Stimulated activated CD4-positive, alpha-beta T cell treated with anti-CD3 and anti-CD28 coated beads, Interleukin-12 subunit alpha, Interleukin-12 subunit beta, amount 100 ng/mL, for 48 hours (primary cell): ENCODE data around the gene CADM4.
"Not testable (repeated sequence)": the region's sequence is repeated elsewhere in the genome, so short reads cannot be mapped to it uniquely, and the experiment has no call there.

Experiments
- DNase-seq, 3 donors: peaks; one replicate each; pipeline ENCODE4 v3.0.0-alpha.2; 2020; ENCODE audit warnings: low read depth in 2 of 3, low spot score in 1 of 3

The CADM4 gene

DNA sequence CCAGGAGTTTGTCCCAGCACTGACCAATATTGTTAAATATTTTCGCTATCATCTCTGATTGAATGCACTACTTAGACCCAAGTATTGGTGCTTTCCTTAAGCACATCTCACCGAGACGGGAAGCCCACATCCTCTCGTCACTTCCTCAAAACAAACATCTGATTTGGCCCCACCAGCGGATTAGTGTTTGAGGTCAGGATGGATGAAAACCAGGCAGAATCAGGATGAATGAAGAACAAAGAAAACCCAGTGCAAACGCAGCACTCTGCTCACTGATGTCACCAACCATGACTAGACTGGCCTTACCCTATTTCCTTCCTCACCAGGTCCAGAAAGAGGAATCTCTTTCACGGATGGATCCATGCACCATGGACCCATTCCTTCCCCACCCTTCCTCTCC lies 24.4 kb upstream of the CADM4 start:
- DNase-seq, result no peak

GRCh38 chr19:43662487-43662886 lies 22.8 kb upstream of the CADM4 start:
- no peak for DNase-seq

DNA sequence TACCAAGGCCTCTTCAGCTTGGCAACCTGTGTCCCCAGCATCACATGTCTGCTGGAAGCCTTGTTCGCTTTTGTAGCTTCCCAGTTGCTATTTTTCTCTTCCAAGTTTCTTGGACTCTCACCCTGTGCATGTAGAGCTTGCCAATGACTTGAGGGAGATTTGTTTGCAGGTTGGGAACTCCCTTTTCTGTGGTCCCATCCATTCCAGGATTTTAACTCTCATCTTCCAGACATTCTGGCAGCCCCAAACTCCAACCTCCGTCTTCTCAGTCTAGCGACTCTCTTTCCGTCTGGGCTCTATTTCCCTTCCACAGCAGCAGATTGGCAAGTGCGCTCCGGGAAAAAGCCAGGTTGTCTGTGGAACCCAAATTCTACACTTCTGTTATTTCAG lies 21.3 kb upstream of the CADM4 start:
- no peak for DNase-seq

- DNase-seq, result no peak
Observed at GRCh38 chr19:43660301-43660970, 20.8 kb upstream of the CADM4 start.

GRCh38 chr19:43658494-43658893 lies 18.8 kb upstream of the CADM4 start:
- DNase-seq, result no peak

DNA sequence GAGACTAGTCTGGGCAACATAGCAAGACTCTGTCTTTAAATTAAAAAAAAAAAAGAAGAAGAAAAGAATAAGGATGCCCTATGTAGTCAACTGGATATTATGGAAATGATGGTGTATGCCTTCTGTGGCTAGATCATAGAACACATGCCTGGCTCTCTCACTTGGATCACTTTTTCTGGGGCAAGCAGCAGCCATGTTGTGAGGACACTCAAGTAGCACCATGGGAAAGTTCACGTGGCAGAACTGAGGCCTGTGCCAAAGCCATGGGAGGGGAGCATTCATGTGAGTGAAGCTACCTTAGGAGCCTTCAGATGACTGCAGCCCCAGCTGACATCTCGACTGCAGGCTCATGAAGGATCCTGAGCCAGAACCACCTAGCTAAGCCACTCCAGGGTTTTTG lies 18.4 kb upstream of the CADM4 start:
- DNase-seq, result no peak

DNA sequence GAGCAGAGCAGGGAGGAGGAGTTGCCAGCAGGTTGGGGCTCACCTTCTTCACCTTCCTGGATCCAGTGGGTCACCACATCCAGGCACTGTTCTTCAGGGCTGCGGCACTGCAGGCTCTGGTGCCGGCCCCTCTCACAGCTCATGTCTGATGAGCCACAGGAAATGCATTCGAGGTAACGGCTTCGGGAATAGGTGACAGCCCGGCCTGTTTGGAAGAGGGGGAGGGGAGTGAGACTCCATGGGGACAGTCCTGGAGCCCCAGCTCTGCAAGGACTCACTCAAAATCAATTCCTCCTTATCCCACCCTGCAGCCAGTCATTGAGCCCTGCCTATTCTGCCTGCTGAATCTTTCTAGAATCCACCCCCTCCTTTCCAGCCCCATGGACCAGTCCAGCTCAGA lies 16.8 kb upstream of the CADM4 start:
- no peak for DNase-seq

DNA sequence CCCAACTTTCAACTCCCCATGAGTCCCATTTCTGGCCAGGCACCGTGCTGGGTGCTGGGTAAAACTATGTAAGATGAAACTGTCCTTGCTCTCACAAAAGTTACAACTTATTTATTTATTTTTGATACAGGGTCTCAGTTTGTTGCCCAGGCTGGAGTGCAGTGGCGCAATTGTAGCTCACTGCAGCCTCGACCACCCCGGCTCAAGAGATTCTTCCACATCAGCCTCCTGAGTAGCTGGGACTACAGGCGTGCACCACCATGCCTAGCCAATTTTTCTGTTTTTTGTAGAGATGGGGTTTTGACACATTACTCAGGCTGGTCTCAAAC lies 12.9 kb upstream of the CADM4 start:
- no peak for DNase-seq

DNA sequence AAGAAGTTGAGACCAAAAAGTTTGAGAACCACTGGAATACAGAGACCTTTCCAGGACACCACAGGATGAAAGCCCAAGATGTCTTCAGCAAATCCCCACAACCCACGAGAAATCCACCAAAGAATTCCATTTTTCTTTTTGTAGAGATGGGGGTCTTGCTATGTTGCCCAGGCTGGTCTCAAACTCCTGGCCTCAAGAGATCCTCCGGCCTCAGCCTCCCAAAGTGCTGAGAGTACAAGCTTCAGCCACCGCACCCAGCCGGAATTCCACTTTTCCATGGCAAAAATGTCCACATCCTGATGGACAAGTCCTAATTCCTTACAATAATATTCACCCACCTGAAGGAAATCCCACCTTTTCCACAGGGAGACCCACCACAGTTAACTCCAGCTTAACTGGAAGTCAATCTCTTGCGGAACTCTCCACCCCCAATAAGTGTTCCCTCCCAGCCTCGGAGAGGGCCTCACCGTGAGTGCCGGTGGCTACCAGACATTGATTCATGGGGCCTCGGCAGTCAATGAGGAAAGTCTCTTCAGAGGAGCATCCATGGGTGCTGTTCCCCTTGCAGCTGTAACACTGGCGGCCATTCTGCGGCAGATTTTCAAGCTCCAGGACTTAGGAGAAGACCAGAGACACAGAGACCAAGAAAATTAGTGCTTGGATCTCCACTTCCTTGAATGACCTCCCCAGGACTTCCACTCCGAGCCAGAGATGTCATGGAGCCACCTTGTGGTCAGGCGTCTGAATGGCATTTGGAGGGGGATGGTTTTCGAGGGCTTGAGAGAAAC lies 12.3 kb upstream of the CADM4 start:
- peak in 2 of 3 donors; percentile 28 to 32 for DNase-seq

GRCh38 chr19:43650276-43650675 lies 10.6 kb upstream of the CADM4 start:
- DNase-seq, result not testable (repeated sequence)

DNA sequence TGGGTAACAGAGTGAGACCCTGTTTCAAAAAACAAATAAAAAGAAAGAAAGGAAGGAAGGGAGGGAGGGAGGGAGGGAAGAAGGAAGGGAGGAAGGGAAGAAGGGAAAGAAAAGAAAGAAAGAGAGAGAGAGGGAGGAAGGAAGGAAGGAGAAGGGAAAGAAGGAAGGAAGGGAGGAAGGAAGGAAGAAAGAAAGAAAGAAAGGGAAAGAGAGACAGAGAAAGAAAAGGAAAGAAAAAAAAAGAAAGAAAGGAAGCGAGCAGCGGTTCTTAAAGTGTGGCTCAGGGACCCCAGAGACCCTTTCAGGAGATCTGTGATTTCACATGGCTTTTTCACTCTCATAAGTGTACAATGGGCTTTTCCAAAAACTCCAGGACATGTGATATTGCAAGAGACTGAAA lies 9.9 kb upstream of the CADM4 start:
- DNase-seq, result no peak

DNA sequence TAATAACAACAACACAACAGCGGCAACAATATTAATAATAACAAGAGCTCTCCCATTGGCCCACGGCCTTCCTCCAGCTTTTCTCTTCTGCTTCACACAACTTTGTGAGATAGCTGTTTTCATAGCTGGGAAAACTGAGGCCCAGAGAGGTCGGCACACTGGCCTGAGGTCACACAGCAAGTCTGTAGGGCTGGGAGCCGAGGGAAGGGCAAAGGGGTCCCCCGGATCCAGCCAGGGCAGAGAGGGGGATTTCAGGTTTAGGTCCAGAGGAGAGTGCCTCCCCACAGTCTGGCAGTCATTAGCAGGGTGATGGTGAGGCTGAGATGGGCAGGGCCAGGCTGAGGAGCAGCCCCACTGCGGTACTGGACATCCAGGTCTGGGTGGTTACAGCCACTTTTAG lies 9.0 kb upstream of the CADM4 start:
- DNase-seq, result no peak

- DNase-seq, result no peak
Observed at GRCh38 chr19:43644181-43644580, 4.5 kb upstream of the CADM4 start.

DNA sequence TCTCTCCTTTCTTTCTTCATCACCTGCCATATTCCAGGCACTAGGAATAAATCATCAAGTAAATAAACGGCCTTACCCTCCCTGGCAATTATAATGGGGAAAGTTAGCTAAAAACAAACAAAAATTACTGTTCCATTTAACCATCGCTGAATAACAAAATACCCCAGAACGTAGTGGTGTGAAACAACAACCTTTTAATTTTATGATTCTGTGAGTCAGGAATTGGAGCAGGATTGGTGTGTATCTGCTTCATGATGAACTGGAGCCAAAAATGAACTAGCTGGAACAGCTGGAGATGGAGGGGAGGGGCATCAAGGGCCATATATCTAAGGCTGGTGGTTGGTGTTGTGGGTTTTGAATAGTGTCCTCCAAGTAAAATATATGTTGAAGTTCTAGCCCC lies 3.7 kb upstream of the CADM4 start:
- DNase-seq, result no peak

DNA sequence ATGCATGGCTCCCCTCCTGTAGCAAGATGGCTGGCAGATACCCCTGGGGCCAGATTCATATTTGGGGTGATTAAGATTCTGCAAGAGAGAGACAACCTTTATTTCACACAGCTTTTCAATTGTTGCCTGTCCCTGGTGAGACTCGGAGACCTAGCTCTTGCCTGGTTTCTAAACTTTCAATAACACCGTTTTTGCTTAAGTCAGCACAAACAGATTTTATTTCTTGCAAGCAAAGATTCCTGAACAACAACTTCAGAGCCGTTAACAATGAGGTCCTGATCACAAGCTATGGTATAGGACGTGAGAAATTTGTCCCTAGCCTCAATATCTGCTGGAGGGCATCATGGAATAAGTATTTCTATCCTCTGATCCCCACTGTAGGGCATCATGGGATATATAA lies 2.9 kb upstream of the CADM4 start:
- no peak for DNase-seq

- DNase-seq, result no peak
Observed at GRCh38 chr19:43641333-43641732, 1.7 kb upstream of the CADM4 start.

DNA sequence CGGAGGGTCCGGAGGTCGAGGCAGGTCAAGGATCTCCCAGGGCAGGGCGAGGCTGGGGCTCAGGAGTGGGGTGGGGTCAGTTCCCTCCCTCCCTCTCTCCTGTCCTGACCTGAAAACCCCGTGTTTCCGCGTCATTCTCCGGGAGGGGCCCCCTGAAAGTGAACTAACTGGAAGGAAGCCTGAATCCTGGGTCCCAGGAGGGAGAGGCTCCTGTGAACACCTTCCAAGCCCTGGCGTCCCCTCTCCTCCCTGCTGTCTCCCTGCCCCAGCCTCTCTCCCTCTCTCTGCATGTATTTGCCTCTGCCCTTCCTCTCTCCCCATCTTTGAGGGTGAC lies 741 bp upstream of the CADM4 start:
- no peak for DNase-seq

DNA sequence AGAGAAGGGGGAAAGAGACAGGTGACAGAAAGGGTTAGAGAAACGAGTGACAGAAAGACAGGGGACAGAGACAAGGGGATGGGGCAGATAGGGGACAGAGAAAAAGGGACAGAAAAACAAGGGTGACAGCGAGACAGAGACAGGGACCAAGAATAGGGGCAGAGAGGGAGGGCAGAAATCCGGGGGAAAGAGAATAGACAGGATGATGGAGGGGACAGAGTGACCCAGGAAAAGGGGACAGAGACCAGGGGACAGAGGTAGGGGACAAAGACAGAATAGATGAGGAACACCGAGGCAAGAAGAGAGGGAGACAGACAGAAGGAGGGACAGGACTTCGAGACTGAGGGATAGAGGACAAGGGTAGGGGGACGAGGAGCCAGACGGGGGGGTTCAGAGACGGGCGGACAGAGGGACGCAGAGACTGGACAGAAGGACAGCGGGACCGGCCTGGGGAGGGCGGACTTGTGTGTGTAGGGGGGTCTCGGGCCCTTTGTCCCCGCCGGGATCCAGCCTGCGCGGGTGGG lies 593 bp downstream of the CADM4 start:
- no peak for DNase-seq

DNA sequence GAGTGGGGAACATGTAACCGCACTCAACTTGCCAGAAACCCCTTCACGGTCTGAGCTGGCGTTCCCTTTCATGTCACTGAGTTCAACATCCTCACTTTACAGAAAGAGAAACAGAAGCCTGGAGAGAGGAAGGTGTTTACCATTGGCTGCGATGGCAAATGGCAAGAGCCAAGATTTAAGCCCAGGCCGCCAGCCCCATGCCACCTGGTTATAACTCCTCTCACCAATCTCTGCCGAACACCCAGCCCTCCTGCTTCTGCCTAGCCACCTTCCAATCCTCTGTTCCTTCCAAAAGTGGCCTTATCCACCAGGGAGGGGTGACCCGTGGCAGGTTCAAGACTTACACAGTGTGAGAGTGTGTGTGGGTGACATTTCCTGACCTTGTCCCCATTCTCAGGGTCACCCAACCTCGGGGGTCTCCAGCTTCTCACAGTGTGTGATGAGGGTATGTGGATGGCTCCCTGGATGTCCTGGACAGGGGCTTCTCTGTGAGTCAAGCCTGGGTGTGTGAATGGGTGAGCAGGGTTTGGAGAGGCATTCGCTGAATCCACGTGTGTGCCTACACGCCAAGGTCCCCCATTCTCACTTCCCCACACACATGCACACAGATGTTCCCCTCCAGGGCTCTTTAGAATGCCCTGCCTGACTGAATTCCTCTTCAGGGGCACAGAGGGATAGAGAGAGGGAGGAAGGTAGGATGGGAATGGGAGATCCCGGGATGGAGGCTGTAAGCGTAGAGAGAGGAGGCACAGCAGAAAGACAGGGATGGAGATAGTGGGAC lies 1.2 kb downstream of the CADM4 start:
- DNase-seq, result no peak

- DNase-seq, result no peak
Observed at GRCh38 chr19:43636121-43636683, 3.4 kb downstream of the CADM4 start.

GRCh38 chr19:43635561-43635940 lies 4.1 kb downstream of the CADM4 start:
- DNase-seq, result not testable (repeated sequence)
